K562 (cell line): ENCODE results near the gene KIF5C.

Source experiments
- CBX8 ChIP-seq: fragments of 200-600 bp; sonication (generic); IDR thresholded peaks from 2 replicates; pipeline ENCODE4 v1.6.1; 2012; ENCODE audit warnings: borderline replicate concordance, mixed run types, low read depth, mild to moderate bottlenecking, moderate library complexity, mixed read lengths, low read length, control low read depth, inconsistent platforms; ENCODE audit not compliant: poor library complexity, severe bottlenecking; ENCODE audit errors: extremely low read depth
- CTCF ChIP-seq, 3 experiments: IDR thresholded peaks in 2 of 3; conservative IDR thresholded peaks in 1 of 3; 2 replicates each; pipeline ENCODE4 v1.5.1; 2011 to 2012; ENCODE audit warnings: low read length in 3 of 3, mild to moderate bottlenecking in 3 of 3, control low read depth in 2 of 3, improper control_type of control experiment in 1 of 3, inconsistent platforms in 1 of 3, low read depth in 1 of 3, mixed read lengths in 1 of 3, moderate library complexity in 1 of 3; ENCODE audit not compliant: insufficient read depth in 2 of 3
- E2F1 ChIP-seq: sonication (generic); formaldehyde crosslinking; IDR thresholded peaks from 2 replicates; pipeline ENCODE4 v1.8.1; 2023; ENCODE audit warnings: mild to moderate bottlenecking, missing genetic modification reagents, moderate library complexity
- JUND ChIP-seq, 2 experiments: IDR thresholded peaks; 2 replicates in 1 of 2; 3 replicates in 1 of 2; pipeline ENCODE4 v1.6.1; 2011; ENCODE audit warnings: borderline replicate concordance in 2 of 2, low read depth in 2 of 2, low read length in 2 of 2, improper control_type of control experiment in 1 of 2, missing biosample characterization in 1 of 2, missing genetic modification characterization in 1 of 2, missing genetic modification reagents in 1 of 2
- MAZ ChIP-seq, 2 experiments: fragments of 450-650 bp in 1 of 2; sonication (generic) in 1 of 2; formaldehyde crosslinking; IDR thresholded peaks in 1 of 2; conservative IDR thresholded peaks in 1 of 2; 2 replicates each; pipeline versions ENCODE4 v1.4.0 to v1.5.0; 2020; ENCODE audit warnings: mild to moderate bottlenecking in 1 of 2, missing genetic modification reagents in 1 of 2
- SMARCC2 ChIP-seq: fragments of 450-650 bp; IDR thresholded peaks from 2 replicates; pipeline ENCODE4 v1.6.1; 2017; ENCODE audit warnings: antibody characterized with exemption, moderate library complexity, mild to moderate bottlenecking, low read depth
- TCF7L2 ChIP-seq: fragments of 150-350 bp; IDR thresholded peaks from 2 replicates; pipeline ENCODE4 v1.6.1; 2016; ENCODE audit warnings: low read depth, mild to moderate bottlenecking, low read length, moderate library complexity
- ZBTB12 ChIP-seq: fragments of 250-450 bp; sonication (Bioruptor Pico); IDR thresholded peaks from 2 replicates; pipeline ENCODE4 v1.4.0; 2020
- ZFP30 ChIP-seq: fragments of 250-450 bp; sonication (Bioruptor Pico); IDR thresholded peaks from 2 replicates; pipeline ENCODE4 v1.8.0; 2022; ENCODE audit warnings: moderate library complexity, mild to moderate bottlenecking, inconsistent platforms, borderline replicate concordance
- ZNF174 ChIP-seq: fragments of 250-450 bp; sonication (Bioruptor Pico); IDR thresholded peaks from 2 replicates; pipeline ENCODE4 v1.4.0; 2020; ENCODE audit warnings: mild to moderate bottlenecking
- TF ChIP-seq, protein P1 (sequence below): sonication (generic); formaldehyde crosslinking; IDR thresholded peaks from 2 replicates; pipeline ENCODE4 v1.8.1; 2023; ENCODE audit warnings: mild to moderate bottlenecking, missing genetic modification reagents

DNA sequence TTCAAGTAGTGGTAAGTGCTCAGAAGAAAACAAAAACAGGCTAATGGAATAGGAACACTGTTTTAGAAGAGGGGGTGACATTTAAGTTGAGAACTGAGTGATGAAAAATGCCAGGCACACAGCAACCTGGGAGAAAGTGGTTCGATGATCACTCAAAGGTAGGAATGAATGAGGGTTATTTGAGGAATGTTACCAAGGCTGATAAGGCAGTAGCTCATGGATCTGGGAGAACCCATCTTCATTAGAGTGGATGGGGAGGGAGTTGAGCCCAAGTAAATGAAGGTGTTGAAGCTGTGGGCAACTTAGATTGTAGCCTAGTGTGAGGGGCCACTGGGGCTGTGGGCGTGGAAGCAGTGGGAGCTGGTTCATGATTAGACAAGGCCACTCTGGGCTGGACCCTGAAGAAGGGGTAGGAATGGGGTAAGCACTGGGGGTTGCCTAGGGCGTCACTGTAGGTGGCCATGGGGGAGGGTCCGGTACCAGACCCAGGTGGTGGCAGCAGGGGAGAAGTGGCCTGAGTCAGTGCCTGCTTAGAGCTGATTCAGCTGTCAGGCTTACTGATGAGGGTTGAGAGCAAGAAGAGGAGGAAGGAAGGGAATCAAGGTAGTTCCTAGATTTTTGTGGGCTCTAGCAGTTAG is 141.0 kb downstream of the KIF5C start:
- TF ChIP-seq E2F1 (CRISPR knock-in tag) (no peak), ZFP30 (no peak), JUND (IDR thresholded peaks at IDR 0.05; ENCODE audit: borderline replicate concordance, low read depth, low read length) (no peak), JUND (tag; IDR thresholded peaks at IDR 0.05; ENCODE audit: borderline replicate concordance, low read depth, low read length) (no peak), ZBTB12 (no peak), CBX8 (no peak), TCF7L2 (no peak), MAZ (CRISPR knock-in tag; conservative IDR thresholded peaks at IDR 0.05 in 1 of 2, IDR thresholded peaks at IDR 0.05 in 1 of 2) (no peak), CTCF (IDR thresholded peaks at IDR 0.05 in 2 of 3, conservative IDR thresholded peaks at IDR 0.05 in 1 of 3; ENCODE audit: insufficient read depth in 2 of 3, low read depth in 1 of 3, low read length in 3 of 3) (no peak), SMARCC2 (no peak), ZNF174 (no peak)
- TF ChIP-seq, protein P1, sequence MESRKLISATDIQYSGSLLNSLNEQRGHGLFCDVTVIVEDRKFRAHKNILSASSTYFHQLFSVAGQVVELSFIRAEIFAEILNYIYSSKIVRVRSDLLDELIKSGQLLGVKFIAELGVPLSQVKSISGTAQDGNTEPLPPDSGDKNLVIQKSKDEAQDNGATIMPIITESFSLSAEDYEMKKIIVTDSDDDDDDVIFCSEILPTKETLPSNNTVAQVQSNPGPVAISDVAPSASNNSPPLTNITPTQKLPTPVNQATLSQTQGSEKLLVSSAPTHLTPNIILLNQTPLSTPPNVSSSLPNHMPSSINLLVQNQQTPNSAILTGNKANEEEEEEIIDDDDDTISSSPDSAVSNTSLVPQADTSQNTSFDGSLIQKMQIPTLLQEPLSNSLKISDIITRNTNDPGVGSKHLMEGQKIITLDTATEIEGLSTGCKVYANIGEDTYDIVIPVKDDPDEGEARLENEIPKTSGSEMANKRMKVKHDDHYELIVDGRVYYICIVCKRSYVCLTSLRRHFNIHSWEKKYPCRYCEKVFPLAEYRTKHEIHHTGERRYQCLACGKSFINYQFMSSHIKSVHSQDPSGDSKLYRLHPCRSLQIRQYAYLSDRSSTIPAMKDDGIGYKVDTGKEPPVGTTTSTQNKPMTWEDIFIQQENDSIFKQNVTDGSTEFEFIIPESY: no peak
